ENCODE results near the gene TFAM. TPM values are rescaled to one million over a fixed set of nuclear protein-coding genes. Genes with fewer than 3 reads are reported as not detected.
A peak's percentile ranks its signal among the peaks of the same experiment; 100 is the strongest.

TFAM gene
- total RNA-seq: 30.6 TPM
- polyA plus RNA-seq: 10 to 100 TPM; 45.6 to 51.2 (median 48.3) TPM

- H3K27me3 Mint-ChIP-seq: no peaks in the 10 kb centered on the region
These were observed at the start of gene TFAM for GRCh38 chr10:58384999-58385783. Gene TFAM, plus strand, starts transcription at chr10:58385410. Its CDS starts 138 bp downstream, at chr10:58385548.

GRCh38 chr10:58336242-58336641 is 49.0 kb upstream of the TFAM start:
- H3K27ac Mint-ChIP-seq: peak overlapping the region; percentile 14 to 88 (median 86)
- no peak for ATAC-seq (ENCODE audit: low read depth in 2 of 2)
- Histone ChIP-seq H3K27me3 (ENCODE audit: control insufficient read depth, insufficient read depth, low read length) (peaks cover 7% of the 10 kb centered on the region), H3K27ac (ENCODE audit: insufficient read depth, low read length, poor library complexity, severe bottlenecking) (no peak overlapping the region), H3K36me3 (ENCODE audit: control insufficient read depth, insufficient read depth, low read length) (no peaks in the 10 kb centered on the region), H3K9me3 (ENCODE audit: control insufficient read depth in 2 of 2, low read length in 2 of 2) (no peaks in the 10 kb centered on the region), H3K4me3 (ENCODE audit: low read depth, low read length) (peak overlapping the region; percentile 79), H3K4me1 (ENCODE audit: control insufficient read depth, insufficient read depth, low read length, poor library complexity, severe bottlenecking) (peaks cover 21% of the 10 kb centered on the region)
- no peak for DNase-seq
- H3K4me3 Mint-ChIP-seq: peak overlapping the region; percentile 94 to 98 (median 96)
- H3K27me3 Mint-ChIP-seq: peaks cover 9% of the 10 kb centered on the region
- peaks cover 37 to 56% (median 42%) of the 10 kb centered on the region in 4 donors for H3K4me1 Mint-ChIP-seq
- no peaks in the 10 kb centered on the region for H3K9me3 Mint-ChIP-seq
- H3K36me3 Mint-ChIP-seq: peaks cover 3% of the 10 kb centered on the region

More at GRCh38 chr10:58384999-58385783, at the start of gene TFAM:
- H3K27ac ChIP-seq (ENCODE audit: insufficient read depth, low read length, poor library complexity, severe bottlenecking): peak within 1 kb of the TSS; percentile 78
- peak; percentile 91 to 95 (median 92) for DNase-seq
- Mint-ChIP-seq H3K27ac (peak within 1 kb of the TSS; percentile 97 to 99 (median 99)), H3K9me3 (no peaks in the 10 kb centered on the region), H3K4me3 (peak within 1 kb of the TSS; percentile 98 to 99 (median 99)), H3K36me3 (peaks cover 14% of the 10 kb centered on the region), H3K4me1 (peaks cover 32 to 65% (median 41%) of the 10 kb centered on the region in 4 donors)
- no peaks in the 10 kb centered on the region for H3K27me3 ChIP-seq (ENCODE audit: control insufficient read depth, insufficient read depth, low read length)
- peaks cover 26% of the 10 kb centered on the region for H3K36me3 ChIP-seq (ENCODE audit: control insufficient read depth, insufficient read depth, low read length)
- peaks cover 34% of the 10 kb centered on the region for H3K4me1 ChIP-seq (ENCODE audit: control insufficient read depth, insufficient read depth, low read length, poor library complexity, severe bottlenecking)
- peak within 1 kb of the TSS; percentile 94 for H3K4me3 ChIP-seq (ENCODE audit: low read depth, low read length)
- H3K9me3 ChIP-seq (ENCODE audit: control insufficient read depth in 2 of 2, low read length in 2 of 2): no peaks in the 10 kb centered on the region
- peak; percentile 90 to 91 for ATAC-seq (ENCODE audit: low read depth in 2 of 2)

GRCh38 chr10:58341422-58341821 is 43.8 kb upstream of the TFAM start:
- H3K9me3 Mint-ChIP-seq: no peaks in the 10 kb centered on the region
- Histone ChIP-seq H3K9me3 (ENCODE audit: control insufficient read depth in 2 of 2, low read length in 2 of 2) (no peaks in the 10 kb centered on the region), H3K27ac (ENCODE audit: insufficient read depth, low read length, poor library complexity, severe bottlenecking) (no peak overlapping the region), H3K27me3 (ENCODE audit: control insufficient read depth, insufficient read depth, low read length) (no peaks in the 10 kb centered on the region), H3K4me3 (ENCODE audit: low read depth, low read length) (no peak overlapping the region), H3K36me3 (ENCODE audit: control insufficient read depth, insufficient read depth, low read length) (no peaks in the 10 kb centered on the region), H3K4me1 (ENCODE audit: control insufficient read depth, insufficient read depth, low read length, poor library complexity, severe bottlenecking) (peaks cover 3% of the 10 kb centered on the region)
- no peaks in the 10 kb centered on the region for H3K27me3 Mint-ChIP-seq
- DNase-seq (no peak), ATAC-seq (ENCODE audit: low read depth in 2 of 2) (no peak)
- peak overlapping the region in 1 of 3 donors; percentile 35 for H3K27ac Mint-ChIP-seq
- peaks cover 11% of the 10 kb centered on the region for H3K36me3 Mint-ChIP-seq
- peaks cover 33 to 71% (median 44%) of the 10 kb centered on the region in 4 donors for H3K4me1 Mint-ChIP-seq
- no peak overlapping the region for H3K4me3 Mint-ChIP-seq

GRCh38 chr10:58341947-58342346 is 43.3 kb upstream of the TFAM start:
- ATAC-seq (ENCODE audit: low read depth in 2 of 2) (no peak), DNase-seq (no peak)
- peak overlapping the region; percentile 5 for H3K4me3 ChIP-seq (ENCODE audit: low read depth, low read length)
- Mint-ChIP-seq H3K36me3 (peaks cover 13% of the 10 kb centered on the region), H3K9me3 (peaks cover 0 to under 1% (median 0%) of the 10 kb centered on the region in 7 donors), H3K4me1 (peaks cover 30 to 69% (median 42%) of the 10 kb centered on the region in 4 donors), H3K4me3 (no peak overlapping the region), H3K27ac (peak overlapping the region in 1 of 3 donors; percentile 35), H3K27me3 (no peaks in the 10 kb centered on the region)
- H3K9me3 ChIP-seq (ENCODE audit: control insufficient read depth in 2 of 2, low read length in 2 of 2): no peaks in the 10 kb centered on the region
- no peaks in the 10 kb centered on the region for H3K27me3 ChIP-seq (ENCODE audit: control insufficient read depth, insufficient read depth, low read length)
- H3K36me3 ChIP-seq (ENCODE audit: control insufficient read depth, insufficient read depth, low read length): no peaks in the 10 kb centered on the region
- no peaks in the 10 kb centered on the region for H3K4me1 ChIP-seq (ENCODE audit: control insufficient read depth, insufficient read depth, low read length, poor library complexity, severe bottlenecking)
- no peak overlapping the region for H3K27ac ChIP-seq (ENCODE audit: insufficient read depth, low read length, poor library complexity, severe bottlenecking)

- H3K4me1 Mint-ChIP-seq: peaks cover 23 to 62% (median 38%) of the 10 kb centered on the region in 4 donors
- H3K27me3 ChIP-seq (ENCODE audit: control insufficient read depth, insufficient read depth, low read length): no peaks in the 10 kb centered on the region
- H3K4me1 ChIP-seq (ENCODE audit: control insufficient read depth, insufficient read depth, low read length, poor library complexity, severe bottlenecking): no peaks in the 10 kb centered on the region
- peaks cover 0 to 2% (median 0%) of the 10 kb centered on the region in 7 donors for H3K9me3 Mint-ChIP-seq
- no peak overlapping the region for H3K27ac Mint-ChIP-seq
- H3K27ac ChIP-seq (ENCODE audit: insufficient read depth, low read length, poor library complexity, severe bottlenecking): no peak overlapping the region
- H3K9me3 ChIP-seq (ENCODE audit: control insufficient read depth in 2 of 2, low read length in 2 of 2): no peaks in the 10 kb centered on the region
- peaks cover 10% of the 10 kb centered on the region for H3K36me3 Mint-ChIP-seq
- H3K4me3 ChIP-seq (ENCODE audit: low read depth, low read length): no peak overlapping the region
- no peaks in the 10 kb centered on the region for H3K27me3 Mint-ChIP-seq
- no peak overlapping the region for H3K4me3 Mint-ChIP-seq
- no peak for ATAC-seq (ENCODE audit: low read depth in 2 of 2)
- H3K36me3 ChIP-seq (ENCODE audit: control insufficient read depth, insufficient read depth, low read length): no peaks in the 10 kb centered on the region
- DNase-seq: no peak
These were observed 37.2 kb upstream of the TFAM start for GRCh38 chr10:58347967-58348366.

- peak overlapping the region in 1 of 3 donors; percentile 37 for H3K27ac Mint-ChIP-seq
- no peak overlapping the region for H3K4me3 ChIP-seq (ENCODE audit: low read depth, low read length)
- peaks cover 0 to 2% (median 0%) of the 10 kb centered on the region in 7 donors for H3K9me3 Mint-ChIP-seq
- H3K27me3 ChIP-seq (ENCODE audit: control insufficient read depth, insufficient read depth, low read length): no peaks in the 10 kb centered on the region
- H3K36me3 ChIP-seq (ENCODE audit: control insufficient read depth, insufficient read depth, low read length): no peaks in the 10 kb centered on the region
- peaks cover 10% of the 10 kb centered on the region for H3K36me3 Mint-ChIP-seq
- peaks cover 23 to 59% (median 37%) of the 10 kb centered on the region in 4 donors for H3K4me1 Mint-ChIP-seq
- H3K4me3 Mint-ChIP-seq: no peak overlapping the region
- no peak overlapping the region for H3K27ac ChIP-seq (ENCODE audit: insufficient read depth, low read length, poor library complexity, severe bottlenecking)
- no peak for ATAC-seq (ENCODE audit: low read depth in 2 of 2)
- no peaks in the 10 kb centered on the region for H3K4me1 ChIP-seq (ENCODE audit: control insufficient read depth, insufficient read depth, low read length, poor library complexity, severe bottlenecking)
- no peaks in the 10 kb centered on the region for H3K9me3 ChIP-seq (ENCODE audit: control insufficient read depth in 2 of 2, low read length in 2 of 2)
- H3K27me3 Mint-ChIP-seq: no peaks in the 10 kb centered on the region
- no peak for DNase-seq
These were observed 36.6 kb upstream of the TFAM start for GRCh38 chr10:58348571-58349033.

GRCh38 chr10:58350023-58350422 is 35.2 kb upstream of the TFAM start:
- Histone ChIP-seq H3K9me3 (ENCODE audit: control insufficient read depth in 2 of 2, low read length in 2 of 2) (no peaks in the 10 kb centered on the region), H3K27ac (ENCODE audit: insufficient read depth, low read length, poor library complexity, severe bottlenecking) (no peak overlapping the region), H3K4me3 (ENCODE audit: low read depth, low read length) (no peak overlapping the region), H3K36me3 (ENCODE audit: control insufficient read depth, insufficient read depth, low read length) (no peaks in the 10 kb centered on the region), H3K4me1 (ENCODE audit: control insufficient read depth, insufficient read depth, low read length, poor library complexity, severe bottlenecking) (no peaks in the 10 kb centered on the region), H3K27me3 (ENCODE audit: control insufficient read depth, insufficient read depth, low read length) (no peaks in the 10 kb centered on the region)
- Mint-ChIP-seq H3K27me3 (no peaks in the 10 kb centered on the region), H3K27ac (no peak overlapping the region), H3K9me3 (peaks cover 0 to 2% (median 0%) of the 10 kb centered on the region in 7 donors), H3K36me3 (peaks cover 10% of the 10 kb centered on the region), H3K4me1 (peaks cover 25 to 52% (median 39%) of the 10 kb centered on the region in 4 donors), H3K4me3 (no peak overlapping the region)
- no peak for ATAC-seq (ENCODE audit: low read depth in 2 of 2)
- no peak for DNase-seq
